Measurements from ENCODE around the gene HBG1. TPM values are rescaled to one million over a fixed set of nuclear protein-coding genes. Genes with fewer than 3 reads are reported as not detected.

The HBG1 gene
- total and polyA plus RNA-seq, 2 donors (not counting 3 experiments of a cell fraction or from before 2014, with no cell fraction given): 0.72 TPM; not detected in 1

DNA sequence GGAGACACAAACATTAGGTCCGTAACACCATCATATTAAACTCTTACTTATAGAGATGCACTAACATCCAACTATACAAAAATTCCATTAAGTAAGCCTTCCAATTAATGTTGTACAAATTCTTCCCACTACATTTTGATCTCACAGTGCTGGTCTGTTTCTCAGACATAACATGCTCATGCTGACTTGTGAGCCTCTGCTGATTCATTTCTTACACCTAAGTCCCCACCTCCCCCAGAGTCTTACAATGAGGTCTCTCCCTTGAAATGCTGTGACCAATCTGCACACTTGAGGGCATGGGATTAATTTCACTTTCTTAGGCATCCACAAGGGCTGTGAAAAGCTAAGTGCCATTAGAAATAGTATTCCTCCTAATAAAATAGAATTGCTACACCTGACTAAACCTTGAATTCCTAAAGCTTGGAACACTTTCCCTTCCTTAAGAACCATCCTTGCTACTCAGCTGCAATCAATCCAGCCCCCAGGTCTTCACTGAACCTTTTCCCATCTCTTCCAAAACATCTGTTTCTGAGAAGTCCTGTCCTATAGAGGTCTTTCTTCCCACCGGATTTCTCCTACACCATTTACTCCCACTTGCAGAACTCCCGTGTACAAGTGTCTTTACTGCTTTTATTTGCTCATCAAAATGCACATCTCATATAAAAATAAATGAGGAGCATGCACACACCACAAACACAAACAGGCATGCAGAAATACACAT is 2.0 kb downstream of the HBG1 start:
- no peaks in the 10 kb centered on the region for H4K20me1 ChIP-seq (replicated peaks; ENCODE audit: control insufficient read depth, extremely low read depth, insufficient read depth, low read length)
- POLR2A ChIA-PET: no interaction called here
- H3K9ac ChIP-seq (replicated peaks; ENCODE audit: extremely low read depth, insufficient read depth, low read length): no peak overlapping the region
- dilution Hi-C loops (cut with MboI; ENCODE audit: extremely low pct_ligation_motif_present, low sequenced_read_pairs) (no loop called here), intact Hi-C loops (cut with micrococcal nuclease) (no loop called here)
- FAIRE-seq: no peak
- no peak overlapping the region for H3K4me2 ChIP-seq (ENCODE audit: insufficient read depth, low read length)
- CTCF ChIA-PET: no interaction called here
- no peak overlapping the region for H3K4me3 ChIP-seq (replicated peaks in 1 of 3; ENCODE audit: insufficient read depth in 1 of 3, low read depth in 1 of 3, low read length in 3 of 3)
- H3K27me3 ChIP-seq (ENCODE audit: control insufficient read depth in 2 of 2, insufficient read depth in 2 of 2, low read length in 2 of 2): no peaks in the 10 kb centered on the region
- H3K9me3 ChIP-seq (replicated peaks; ENCODE audit: control insufficient read depth, insufficient read depth, low read length): no peaks in the 10 kb centered on the region
- DNase-seq (ENCODE audit: low read depth, low spot score): no peak
- H3K79me2 ChIP-seq (ENCODE audit: control insufficient read depth, insufficient read depth, low read length): no peaks in the 10 kb centered on the region
- H3K36me3 ChIP-seq (ENCODE audit: control insufficient read depth in 2 of 2, extremely low read depth in 1 of 2, insufficient read depth in 2 of 2, low read length in 2 of 2): no peaks in the 10 kb centered on the region
- H3K27ac ChIP-seq (ENCODE audit: insufficient read depth, low read depth, low read length): no peak overlapping the region
- no TSS peak for BruUV-seq (replicated peaks)
- no peak for TF ChIP-seq POLR2AphosphoS5 (IDR thresholded peaks at IDR 0.05; ENCODE audit: insufficient read depth, low read depth, low read length)
- TF ChIP-seq FOS (IDR thresholded peaks at IDR 0.05; ENCODE audit: borderline replicate concordance, insufficient read depth, low read length): no peak
- no peak for TF ChIP-seq POLR2A (IDR thresholded peaks at IDR 0.05; ENCODE audit: low read depth, low read length)
- no peak for TF ChIP-seq JUN (IDR thresholded peaks at IDR 0.05; ENCODE audit: borderline replicate concordance, insufficient read depth, insufficient read length, low read depth)
- no peak for TF ChIP-seq CTCF (IDR thresholded peaks at IDR 0.05; ENCODE audit: extremely low read depth in 1 of 2, insufficient read depth in 1 of 2, low read depth in 1 of 2, low read length in 2 of 2)
- no peak for TF ChIP-seq EZH2 (IDR thresholded peaks at IDR 0.05; ENCODE audit: borderline replicate concordance, low read depth, low read length, severe bottlenecking)
- no peak for TF ChIP-seq GATA2 (IDR thresholded peaks at IDR 0.05; ENCODE audit: insufficient read depth, insufficient read length, low read depth, low read length)
- no peak for TF ChIP-seq MAX (IDR thresholded peaks at IDR 0.05; ENCODE audit: insufficient read depth, insufficient read length)
- no peak for TF ChIP-seq MYC (IDR thresholded peaks at IDR 0.05; ENCODE audit: low read depth, low read length)
- H3K4me1 ChIP-seq (ENCODE audit: control insufficient read depth, extremely low read depth, insufficient read depth, low read length): no peaks in the 10 kb centered on the region
- H3K9me1 ChIP-seq (replicated peaks; ENCODE audit: control insufficient read depth, extremely low read depth, insufficient read depth, low read length): no peaks in the 10 kb centered on the region
- H2AFZ ChIP-seq (ENCODE audit: low read depth, low read length): no peak overlapping the region

Data from endothelial cell of umbilical vein (primary cell).